GM12878 (cell line): ENCODE measurements around the gene PDE11A. TPM values are rescaled to one million over a fixed set of nuclear protein-coding genes. Genes with fewer than 3 reads are reported as not detected.

Experiments
- BRCA1 ChIP-seq: IDR thresholded peaks from 2 replicates; pipeline ENCODE4 v1.6.1; 2011; ENCODE audit warnings: low read depth, low read length, improper control_type of control experiment
- CEBPB ChIP-seq, 2 experiments: fragments of 150-350 bp in 1 of 2; IDR thresholded peaks; 2 replicates each; pipeline ENCODE4 v1.6.1; 2012 to 2014; ENCODE audit warnings: low read depth in 2 of 2, low read length in 2 of 2, borderline replicate concordance in 1 of 2, inconsistent platforms in 1 of 2
- CHD1 ChIP-seq: IDR thresholded peaks from 2 replicates; pipeline ENCODE4 v1.6.1; 2012; ENCODE audit warnings: low read depth, low read length, improper control_type of control experiment
- CREB1 ChIP-seq: IDR thresholded peaks from 2 replicates; pipeline ENCODE4 v1.6.1; 2012; ENCODE audit warnings: low read depth, mild to moderate bottlenecking, inconsistent platforms
- EP300 ChIP-seq, 2 experiments: fragments of 150-350 bp in 1 of 2; IDR thresholded peaks; 2 replicates each; pipeline ENCODE4 v1.6.1; 2011 to 2012; ENCODE audit warnings: low read depth in 2 of 2, low read length in 2 of 2, borderline replicate concordance in 1 of 2, improper control_type of control experiment in 1 of 2, inconsistent platforms in 1 of 2; ENCODE audit not compliant: control insufficient read depth in 1 of 2
- HDAC6 ChIP-seq: fragments of 200-600 bp; sonication (generic); IDR thresholded peaks from one replicate; pipeline ENCODE4 v1.8.0; 2017; ENCODE audit warnings: antibody characterized with exemption; ENCODE audit not compliant: unreplicated experiment
- IRF5 ChIP-seq: fragments of 450-650 bp; IDR thresholded peaks from 2 replicates; pipeline ENCODE4 v1.6.1; 2017; ENCODE audit warnings: borderline replicate concordance
- MTA2 ChIP-seq: fragments of 450-650 bp; IDR thresholded peaks from 2 replicates; pipeline ENCODE4 v1.6.1; 2016; ENCODE audit warnings: low read depth, mild to moderate bottlenecking, moderate library complexity
- POLR2A ChIP-seq: IDR thresholded peaks from 2 replicates; pipeline ENCODE4 v1.6.1; 2011; ENCODE audit warnings: low read depth, mild to moderate bottlenecking, low read length
- POLR2AphosphoS5 ChIP-seq: IDR thresholded peaks from 2 replicates; pipeline ENCODE4 v1.6.1; 2011; ENCODE audit warnings: mild to moderate bottlenecking, low read length, inconsistent platforms
- POU2F2 ChIP-seq: IDR thresholded peaks from 3 replicates; pipeline ENCODE4 v1.6.1; 2011; ENCODE audit warnings: low read depth, mild to moderate bottlenecking, low read length, borderline replicate concordance
- SKIL ChIP-seq: fragments of 450-650 bp; IDR thresholded peaks from 2 replicates; pipeline ENCODE4 v1.6.1; 2017; ENCODE audit warnings: mild to moderate bottlenecking, low read depth, inconsistent platforms; ENCODE audit not compliant: poor library complexity, severe bottlenecking
- SMAD1 ChIP-seq: fragments of 450-650 bp; IDR thresholded peaks from 2 replicates; pipeline ENCODE4 v1.6.1; 2018; ENCODE audit warnings: mild to moderate bottlenecking, low read depth; ENCODE audit not compliant: partially characterized antibody
- SMC3 ChIP-seq: IDR thresholded peaks from 2 replicates; pipeline ENCODE4 v1.6.1; 2011; ENCODE audit warnings: low read length, improper control_type of control experiment, borderline replicate concordance
- STAT3 ChIP-seq: IDR thresholded peaks from 2 replicates; pipeline ENCODE4 v1.6.1; 2011; ENCODE audit warnings: low read depth, low read length, improper control_type of control experiment
- SUZ12 ChIP-seq: fragments of 200-600 bp; sonication (generic); IDR thresholded peaks from one replicate; pipeline ENCODE4 v1.6.1; 2018; ENCODE audit warnings: antibody characterized with exemption, mild to moderate bottlenecking; ENCODE audit not compliant: unreplicated experiment
- TAF1 ChIP-seq: IDR thresholded peaks from 2 replicates; pipeline ENCODE4 v1.6.1; 2011; ENCODE audit warnings: mild to moderate bottlenecking, low read depth, low read length, borderline replicate concordance
- WRNIP1 ChIP-seq: IDR thresholded peaks from 2 replicates; pipeline ENCODE4 v1.6.1; 2011; ENCODE audit warnings: low read depth, low read length, improper control_type of control experiment, borderline replicate concordance
- ZNF207 ChIP-seq: fragments of 450-650 bp; IDR thresholded peaks from 2 replicates; pipeline ENCODE4 v1.6.1; 2014; ENCODE audit warnings: antibody characterized with exemption, mild to moderate bottlenecking, borderline replicate concordance
- ZNF592 ChIP-seq: fragments of 450-650 bp; IDR thresholded peaks from 2 replicates; pipeline ENCODE4 v1.6.1; 2017; ENCODE audit warnings: mild to moderate bottlenecking, moderate library complexity
- ZNF622 ChIP-seq: fragments of 450-650 bp; IDR thresholded peaks from 2 replicates; pipeline ENCODE4 v1.6.1; 2017; ENCODE audit warnings: mild to moderate bottlenecking, inconsistent platforms
- ZZZ3 ChIP-seq: IDR thresholded peaks from 2 replicates; pipeline ENCODE4 v1.6.1; 2011; ENCODE audit warnings: low read depth; ENCODE audit not compliant: control insufficient read depth, insufficient read length
- polyA plus RNA-seq, 11 experiments: library from polyadenylated mRNA; depleted of rRNA in 4 of 11; unstranded in 6 of 11; stranded (reverse) in 5 of 11; fragments of >200 nt; fragmentation: Nextera tagmentation in 4 of 11; fragmentation: Illumina TruSeq in 1 of 11; extraction: Ambion mirVana in 4 of 11; extraction: Trizol in 1 of 11; gene quantifications; 1 replicate in 1 of 11; 2 replicates in 10 of 11; pipeline versions ENCODE4 v1.2.1 to v1.2.3, GENCODE V29; 2011 to 2016; ENCODE audit warnings: inconsistent platforms in 2 of 11, missing spikeins in 2 of 11, low read depth in 1 of 11
- total RNA-seq, 4 experiments: library from RNA; depleted of rRNA in 3 of 4; stranded (reverse); fragments of >200 nt in 3 of 4; fragmentation: Illumina TruSeq in 1 of 4; extraction: Trizol in 1 of 4; gene quantifications; 2 replicates each; pipeline versions ENCODE4 v1.2.1 to v1.2.3, GENCODE V29; 2013 to 2021

Gene PDE11A
- total and polyA plus RNA-seq, 10 of the 15 experiments (the other 5 are each of a cell fraction or from before 2014, with no cell fraction given) = 0.01 to 0.17 (median 0.06) TPM; not detected in 5

GRCh38 chr2:177618255-177619253 is 454.0 kb downstream of the PDE11A start (continued):
- no peak for TF ChIP-seq SKIL
- TF ChIP-seq EP300 (IDR thresholded peaks at IDR 0.05; ENCODE audit: borderline replicate concordance in 1 of 2, control insufficient read depth in 1 of 2, low read depth in 2 of 2, low read length in 2 of 2) = no peak
- no peak for TF ChIP-seq IRF5
- TF ChIP-seq SMC3 = peak; percentile 2; the same call in 1 of the 2 replicates
- no peak for TF ChIP-seq SUZ12
- TF ChIP-seq MTA2 = peak; percentile 85
- TF ChIP-seq ZNF622 = no peak
- no peak for TF ChIP-seq CEBPB (IDR thresholded peaks at IDR 0.05; ENCODE audit: borderline replicate concordance in 1 of 2, low read depth in 2 of 2, low read length in 2 of 2)
- no peak for TF ChIP-seq HDAC6
- TF ChIP-seq STAT3 = no peak
- no peak for TF ChIP-seq ZNF592
- TF ChIP-seq POU2F2 = peak; percentile 49; the same call in 1 of the 3 replicates
- 0 out of 2 replicates have a peak, but pooled peaks have one; percentile 44 for TF ChIP-seq WRNIP1
- peak; percentile 77; the same call in 1 of the 2 replicates for TF ChIP-seq CREB1
- TF ChIP-seq POLR2AphosphoS5 = peak; percentile 73; the same call in 1 of the 2 replicates
- no peak for TF ChIP-seq SMAD1
- TF ChIP-seq ZNF207 = peak; percentile 85; the same call in 1 of the 2 replicates
- TF ChIP-seq TAF1 = no peak; the same call in 1 of the 2 replicates
- peak; percentile 87 for TF ChIP-seq POLR2A
- no peak for TF ChIP-seq CHD1
- no peak for TF ChIP-seq ZZZ3
- TF ChIP-seq BRCA1 = no peak
